CD4-positive, alpha-beta T cell treated with Interferon alpha-2 for 1 hour (primary cell): ENCODE results near the gene CYP46A1.

Source experiments
- DNase-seq, 2 donors: peaks; one replicate each; pipeline ENCODE4 v3.0.0-alpha.2; 2020 to 2022

The CYP46A1 gene

GRCh38 chr14:99747582-99748330, 63.7 kb downstream of the CYP46A1 start:
- no peak for DNase-seq

GRCh38 chr14:99748529-99748928, 64.4 kb downstream of the CYP46A1 start:
- DNase-seq, result no peak

GRCh38 chr14:99749142-99749541, 65.0 kb downstream of the CYP46A1 start:
- DNase-seq, result no peak

GRCh38 chr14:99749763-99750715, 65.9 kb downstream of the CYP46A1 start:
- no peak for DNase-seq

GRCh38 chr14:99750746-99751450, 66.8 kb downstream of the CYP46A1 start:
- no peak for DNase-seq

GRCh38 chr14:99751539-99752485, 67.7 kb downstream of the CYP46A1 start:
- DNase-seq, result no peak

- no peak for DNase-seq
Observed at GRCh38 chr14:99752486-99753121, 68.5 kb downstream of the CYP46A1 start.

- no peak for DNase-seq
Observed at GRCh38 chr14:99753225-99754140, 69.4 kb downstream of the CYP46A1 start.

GRCh38 chr14:99754141-99755067, 70.3 kb downstream of the CYP46A1 start:
- DNase-seq, result no peak

GRCh38 chr14:99755068-99755405, 70.9 kb downstream of the CYP46A1 start:
- DNase-seq, result no peak

GRCh38 chr14:99755629-99756603, 71.8 kb downstream of the CYP46A1 start:
- DNase-seq, result no peak

- DNase-seq, result no peak
Observed at GRCh38 chr14:99756796-99757195, 72.7 kb downstream of the CYP46A1 start.

GRCh38 chr14:99757331-99758070, 73.4 kb downstream of the CYP46A1 start:
- DNase-seq, result no peak

- DNase-seq, result no peak
Observed at GRCh38 chr14:99758121-99758821, 74.2 kb downstream of the CYP46A1 start.

GRCh38 chr14:99758872-99759545, 74.9 kb downstream of the CYP46A1 start:
- no peak for DNase-seq

- DNase-seq, result no peak
Observed at GRCh38 chr14:99759546-99759925, 75.4 kb downstream of the CYP46A1 start.
